ENCODE measurements around the gene MTHFD1L.

Gene MTHFD1L

DNA sequence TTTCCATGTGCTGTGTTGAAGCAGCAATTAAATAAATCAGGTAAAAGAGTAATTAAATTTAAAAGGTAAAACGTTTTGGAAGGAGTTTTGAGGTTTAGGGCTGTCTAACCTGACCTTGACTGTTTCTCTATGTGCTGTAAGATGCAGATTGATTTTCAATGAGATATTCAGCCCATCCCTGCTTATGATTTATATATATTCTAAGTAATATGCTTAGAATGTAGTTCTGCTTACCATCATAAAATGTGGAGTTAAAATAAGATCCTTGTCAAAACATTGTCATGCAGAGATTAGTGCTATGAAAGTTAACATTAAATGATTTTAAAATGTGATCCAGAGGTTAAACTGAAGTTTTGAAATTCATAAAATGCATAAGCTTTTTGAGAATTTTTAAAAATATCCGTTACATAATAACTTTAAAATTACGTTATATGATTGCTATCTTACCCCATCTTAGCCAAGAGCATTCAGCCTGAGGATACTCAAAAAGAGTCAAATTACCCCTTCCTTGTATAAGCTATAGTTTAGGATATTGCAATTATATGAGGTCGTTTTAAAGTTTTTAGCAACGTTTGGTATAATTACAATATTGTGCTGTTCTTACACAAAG lies 122.5 kb downstream of the MTHFD1L start:
- FAIRE-seq (no peak), DNase-seq (ENCODE audit: insufficient read length, low spot score) (no peak)
- no peak for TF ChIP-seq POLR2A (IDR thresholded peaks at IDR 0.05; ENCODE audit: low read depth, low read length)

DNA sequence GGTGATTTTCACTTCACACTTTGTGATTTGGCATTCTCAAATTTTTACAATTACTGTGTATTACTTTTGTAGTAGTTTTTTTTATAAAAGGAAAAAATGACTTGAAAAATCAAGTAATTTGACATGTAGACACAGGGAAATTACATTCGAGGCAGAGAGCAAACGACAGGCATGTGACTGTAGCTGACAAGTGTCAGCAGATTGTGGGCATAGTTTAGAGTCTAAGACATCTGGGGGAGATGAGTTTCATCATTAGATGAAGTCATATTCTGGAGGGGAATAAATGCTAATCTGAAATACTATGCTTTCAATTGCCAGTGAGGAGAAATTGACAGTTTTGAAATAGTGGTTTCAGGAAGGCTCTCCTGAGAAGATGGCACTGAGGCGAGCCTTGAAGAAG lies 126.0 kb downstream of the MTHFD1L start:
- DNase-seq (ENCODE audit: insufficient read length, low spot score) (no peak), FAIRE-seq (no peak)
- TF ChIP-seq POLR2A (IDR thresholded peaks at IDR 0.05; ENCODE audit: low read depth, low read length), result no peak

DNA sequence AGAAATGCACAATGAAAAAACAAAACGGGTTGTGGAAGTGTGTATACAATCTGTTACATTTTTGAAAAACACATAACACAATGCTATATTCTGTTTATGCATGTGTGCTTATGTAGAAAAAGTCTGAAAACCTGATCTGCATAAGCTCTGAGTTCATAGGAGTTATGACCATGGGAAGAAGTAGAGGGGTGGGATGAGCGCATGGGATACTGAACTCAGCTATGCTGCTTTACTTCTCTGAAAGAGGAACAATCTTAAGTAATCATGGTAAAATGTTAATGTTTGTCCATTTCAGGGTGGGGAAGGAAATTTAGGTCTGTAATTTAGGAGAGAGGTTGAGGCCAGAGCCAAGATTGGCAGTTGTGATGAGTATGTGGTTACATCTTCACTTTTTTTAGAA lies 126.8 kb downstream of the MTHFD1L start:
- FAIRE-seq (no peak), DNase-seq (ENCODE audit: insufficient read length, low spot score) (no peak)
- TF ChIP-seq POLR2A (IDR thresholded peaks at IDR 0.05; ENCODE audit: low read depth, low read length), result no peak

DNA sequence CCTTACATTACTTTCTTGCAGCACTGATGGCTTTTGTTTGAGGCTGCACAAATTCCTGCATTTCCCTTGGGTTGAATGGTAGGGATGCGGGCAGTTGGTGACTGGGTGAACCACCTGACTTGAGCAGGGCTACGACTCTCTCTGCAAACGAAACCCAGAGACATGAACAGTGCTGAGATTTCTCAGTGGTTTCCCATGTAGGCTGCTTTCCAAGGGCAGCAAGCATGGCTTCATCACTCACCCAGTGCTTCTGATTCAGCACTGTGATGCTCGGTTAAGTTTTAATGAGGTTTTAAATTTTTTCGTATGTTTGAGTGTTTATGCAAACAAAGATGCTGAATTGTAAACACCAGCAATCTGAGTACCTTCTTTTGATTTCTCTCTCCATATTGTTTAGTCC lies 127.2 kb downstream of the MTHFD1L start:
- TF ChIP-seq POLR2A (IDR thresholded peaks at IDR 0.05; ENCODE audit: low read depth, low read length), result no peak
- DNase-seq (ENCODE audit: insufficient read length, low spot score) (no peak), FAIRE-seq (no peak)

DNA sequence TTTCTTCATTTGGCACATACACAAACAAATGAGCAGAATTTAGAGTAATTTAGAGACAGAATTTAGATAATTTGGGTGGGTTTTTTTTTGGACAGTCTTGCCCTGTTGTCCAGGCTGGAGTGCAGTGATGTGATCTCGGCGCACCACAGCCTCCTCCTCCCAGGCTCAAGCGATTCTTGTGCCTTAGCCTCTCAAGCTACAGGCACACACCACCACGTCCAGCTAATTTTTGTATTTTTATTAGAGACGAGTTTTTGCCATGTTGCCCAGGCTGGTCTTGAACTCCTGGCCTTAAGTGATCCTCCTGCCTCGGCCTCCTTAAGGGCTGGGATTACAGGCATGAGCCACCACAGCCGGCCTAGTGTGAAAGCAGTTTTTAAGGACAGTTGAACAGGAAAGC lies 127.8 kb downstream of the MTHFD1L start:
- no peak for TF ChIP-seq POLR2A (IDR thresholded peaks at IDR 0.05; ENCODE audit: low read depth, low read length)
- DNase-seq (ENCODE audit: insufficient read length, low spot score), result no peak
- no peak for FAIRE-seq

DNA sequence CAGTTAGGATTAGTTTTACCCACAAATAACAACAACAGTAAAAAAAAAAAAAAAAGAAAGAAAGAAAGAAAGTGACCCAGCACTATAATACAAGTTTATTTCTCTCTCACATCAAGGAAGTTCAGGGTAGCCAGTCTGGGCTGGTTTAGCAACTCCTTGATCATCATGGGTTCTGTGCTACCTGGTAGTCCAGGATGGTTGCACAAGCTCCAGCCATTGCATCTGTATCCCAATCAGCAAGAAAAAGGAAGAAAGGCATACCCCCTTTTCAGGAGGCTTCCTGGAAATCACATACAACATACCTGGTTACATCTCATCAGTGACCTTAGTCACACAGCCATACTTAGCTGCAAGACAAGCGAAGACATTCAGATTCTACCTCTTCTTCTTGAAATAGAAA lies 128.5 kb downstream of the MTHFD1L start:
- FAIRE-seq (no peak), DNase-seq (ENCODE audit: insufficient read length, low spot score) (no peak)
- no peak for TF ChIP-seq POLR2A (IDR thresholded peaks at IDR 0.05; ENCODE audit: low read depth, low read length)

DNA sequence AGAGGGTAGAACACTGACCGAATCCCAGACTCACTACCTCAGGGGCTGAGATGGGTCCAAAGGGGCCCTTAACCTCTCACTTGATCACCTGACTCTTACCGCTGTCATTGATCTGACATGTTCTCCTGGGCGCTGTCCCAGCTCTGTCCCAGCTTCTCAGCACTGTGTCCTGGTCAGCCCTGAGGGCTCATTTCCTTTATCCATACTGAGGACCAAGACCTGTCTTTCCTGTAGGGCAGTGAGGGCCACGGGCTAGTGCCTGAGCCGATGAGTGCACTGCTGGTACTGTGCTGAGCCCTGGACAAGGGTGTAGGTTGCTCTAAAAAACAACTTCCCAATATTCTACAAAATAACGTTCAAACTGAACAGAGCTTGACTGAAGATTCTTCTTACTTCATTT lies 131.5 kb downstream of the MTHFD1L start:
- no peak for FAIRE-seq
- TF ChIP-seq POLR2A (IDR thresholded peaks at IDR 0.05; ENCODE audit: low read depth, low read length), result no peak
- DNase-seq (ENCODE audit: insufficient read length, low spot score), result no peak

DNA sequence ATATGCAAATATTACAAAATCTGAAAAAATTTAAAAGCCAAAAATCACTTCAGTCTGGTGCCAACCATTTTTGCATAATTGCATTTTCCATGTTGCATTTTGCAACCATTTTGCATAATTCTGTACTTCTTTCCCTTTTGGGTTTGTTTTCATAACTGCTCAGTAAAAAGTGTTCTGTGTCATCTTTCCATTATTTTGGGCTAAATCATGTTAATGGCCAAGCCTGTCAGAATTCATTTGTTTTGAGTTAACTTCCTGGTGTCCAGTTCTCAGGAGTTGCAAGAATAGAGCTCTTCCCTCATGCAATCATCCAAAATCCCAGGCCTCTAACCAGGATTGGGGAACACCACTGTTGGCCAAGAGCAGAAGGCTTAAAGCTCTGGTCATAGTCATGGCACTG lies 133.6 kb downstream of the MTHFD1L start:
- FAIRE-seq (no peak), DNase-seq (ENCODE audit: insufficient read length, low spot score) (no peak)
- no peak for TF ChIP-seq POLR2A (IDR thresholded peaks at IDR 0.05; ENCODE audit: low read depth, low read length)

DNA sequence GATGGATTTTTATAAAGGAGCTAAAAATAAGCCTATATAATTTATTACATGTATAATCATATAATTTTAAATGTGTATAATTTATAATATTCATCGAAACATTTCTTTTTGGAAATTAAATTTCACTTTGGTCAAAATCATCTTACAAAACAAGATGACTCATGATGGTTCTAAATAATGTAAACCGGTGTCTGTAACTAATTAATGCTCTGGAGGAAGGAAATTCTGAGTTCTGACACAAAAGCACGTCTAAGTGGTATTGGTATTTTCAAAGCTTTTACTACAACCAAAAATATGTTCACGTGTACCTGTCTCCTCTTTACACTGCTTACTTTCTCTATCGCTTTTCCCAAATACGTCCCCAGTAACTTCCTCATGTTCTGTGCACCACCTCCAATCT lies 134.1 kb downstream of the MTHFD1L start:
- DNase-seq (ENCODE audit: insufficient read length, low spot score) (no peak), FAIRE-seq (no peak)
- TF ChIP-seq POLR2A (IDR thresholded peaks at IDR 0.05; ENCODE audit: low read depth, low read length), result no peak

DNA sequence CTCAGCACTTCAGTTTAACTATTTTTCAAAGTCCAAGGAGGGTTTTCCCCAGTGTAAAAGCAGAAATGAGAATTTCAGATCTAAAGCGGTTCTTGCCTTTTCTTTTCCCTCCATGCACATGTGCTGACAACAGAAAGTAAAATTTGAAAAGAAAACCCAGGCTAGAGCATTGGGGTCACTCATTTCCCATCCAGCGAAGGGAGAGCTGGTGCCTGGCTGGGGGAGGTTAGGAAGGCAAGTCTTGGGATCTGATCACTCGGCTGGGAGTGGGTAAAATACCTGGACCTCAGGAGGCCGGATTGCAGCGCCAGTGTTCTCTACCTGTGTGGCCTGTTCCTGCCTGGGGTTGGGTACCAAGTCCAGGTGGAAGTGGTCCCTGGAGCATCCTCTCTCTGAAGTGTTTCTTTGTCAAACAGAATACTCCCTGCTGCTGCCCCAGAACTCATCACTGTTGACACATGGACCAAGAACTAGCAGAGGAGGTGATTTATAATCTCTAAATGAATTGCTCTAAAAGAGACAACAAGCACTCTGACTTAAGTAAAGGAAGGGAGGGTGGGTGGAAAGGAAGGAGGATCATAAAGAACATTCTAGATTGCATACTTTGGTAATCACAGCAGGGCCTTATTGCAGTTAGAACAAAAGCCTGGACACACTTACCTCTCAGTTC lies 136.0 kb downstream of the MTHFD1L start:
- no peak for FAIRE-seq
- TF ChIP-seq POLR2A (IDR thresholded peaks at IDR 0.05; ENCODE audit: low read depth, low read length), result no peak
- no peak for DNase-seq (ENCODE audit: insufficient read length, low spot score)

DNA sequence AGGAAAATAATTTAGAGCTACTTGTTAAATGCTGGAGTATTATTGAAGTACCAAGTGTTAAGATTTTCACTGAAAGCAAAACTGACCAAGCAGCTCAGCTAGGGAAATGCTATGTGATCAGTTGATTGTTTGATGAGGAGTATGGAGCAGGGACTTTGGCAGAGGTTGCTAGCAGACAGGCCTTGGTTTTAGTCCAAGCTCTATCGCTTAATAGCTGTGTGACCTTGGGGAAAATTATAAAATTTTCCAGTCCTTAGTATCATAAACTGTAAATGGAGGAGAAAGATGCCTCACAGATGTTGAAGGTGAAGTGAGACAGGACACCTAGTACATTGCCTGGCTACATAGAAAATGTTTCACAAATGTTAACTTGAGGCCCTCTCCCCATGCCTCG lies 136.6 kb downstream of the MTHFD1L start:
- no peak for TF ChIP-seq POLR2A (IDR thresholded peaks at IDR 0.05; ENCODE audit: low read depth, low read length)
- FAIRE-seq (no peak), DNase-seq (ENCODE audit: insufficient read length, low spot score) (no peak)

DNA sequence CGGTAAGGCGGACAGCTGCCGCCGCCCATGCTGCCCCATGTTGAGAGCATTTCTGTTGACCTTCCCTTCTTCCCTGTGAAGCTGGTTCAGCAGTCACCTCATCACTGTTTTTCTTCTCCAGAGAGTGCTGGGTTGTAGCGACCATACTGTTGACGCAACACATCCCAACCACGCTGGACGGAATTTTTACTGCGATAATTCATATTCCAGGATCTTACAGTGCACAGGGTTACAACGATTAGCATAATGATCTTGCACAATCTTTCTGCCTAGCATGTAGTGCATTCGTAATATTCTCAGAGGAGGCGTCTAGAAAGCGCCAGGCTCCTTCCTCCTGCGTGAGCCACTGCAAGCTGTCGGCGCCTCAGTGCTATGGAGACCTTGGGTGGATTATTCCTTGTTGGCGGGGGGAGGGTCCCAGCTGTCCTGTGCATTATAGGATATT lies 137.0 kb downstream of the MTHFD1L start:
- no peak for DNase-seq (ENCODE audit: insufficient read length, low spot score)
- no peak for TF ChIP-seq POLR2A (IDR thresholded peaks at IDR 0.05; ENCODE audit: low read depth, low read length)

DNA sequence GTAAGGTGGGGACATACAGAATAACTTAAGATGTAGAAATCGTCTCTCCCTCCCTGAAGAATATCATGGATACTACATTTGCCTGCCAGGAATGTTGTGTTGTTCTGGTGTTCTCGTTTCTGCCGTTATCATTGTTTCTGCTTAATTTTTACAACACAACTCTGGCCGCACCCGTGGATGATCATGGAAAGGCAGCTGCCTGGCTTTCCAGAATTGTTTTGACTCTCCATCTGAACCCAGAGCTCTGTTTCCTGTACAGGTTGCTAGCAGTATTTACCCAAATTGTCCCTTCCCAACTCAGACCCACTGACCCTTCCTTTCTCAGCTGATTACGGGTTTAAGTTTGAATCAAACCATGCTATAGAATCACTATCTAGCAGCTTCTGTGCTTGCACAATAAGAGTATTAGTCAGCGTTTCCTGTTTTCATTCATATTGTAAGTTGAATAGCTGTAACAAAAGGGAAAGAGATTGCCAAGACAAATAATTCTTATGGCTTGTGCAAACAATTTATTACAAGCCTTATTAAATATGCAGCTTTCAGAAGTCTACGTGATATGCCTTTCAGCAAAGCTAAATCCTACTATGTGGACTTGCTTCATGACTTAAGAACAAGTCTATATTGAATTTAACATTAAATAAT lies 139.0 kb downstream of the MTHFD1L start:
- FAIRE-seq (no peak), DNase-seq (ENCODE audit: insufficient read length, low spot score) (no peak)
- no peak for TF ChIP-seq POLR2A (IDR thresholded peaks at IDR 0.05; ENCODE audit: low read depth, low read length)

More for the DNA sequence above, 137.0 kb downstream of the MTHFD1L start:
- no peak for FAIRE-seq

DNA sequence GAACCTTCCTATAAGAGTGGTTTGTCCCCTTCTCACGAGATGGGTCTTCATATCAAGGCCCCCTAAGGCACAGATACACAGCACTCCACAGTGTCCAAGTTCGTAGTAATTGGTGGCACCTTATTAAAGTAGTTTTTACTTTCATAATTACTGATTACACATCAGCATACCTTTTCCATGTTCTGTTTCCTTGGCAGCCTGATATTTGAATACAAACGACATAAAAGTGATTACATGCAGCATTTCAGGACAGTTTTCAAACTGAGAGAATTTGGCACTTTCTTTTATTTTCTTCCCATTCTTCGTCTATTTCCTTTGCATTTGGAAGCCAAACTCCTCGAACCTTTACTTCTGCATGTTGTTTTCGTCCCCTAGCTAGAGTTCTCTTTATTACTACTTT lies 139.7 kb downstream of the MTHFD1L start:
- DNase-seq (ENCODE audit: insufficient read length, low spot score) (no peak), FAIRE-seq (no peak)
- no peak for TF ChIP-seq POLR2A (IDR thresholded peaks at IDR 0.05; ENCODE audit: low read depth, low read length)

Measured in H54 (cell line).